GM12878 (cell line): Measurements from ENCODE around the gene SPSB2. TPM values are rescaled to one million over a fixed set of nuclear protein-coding genes. Genes with fewer than 3 reads are reported as not detected.

Experiments
- BHLHE40 ChIP-seq, 2 experiments: fragments of 450-650 bp in 1 of 2; IDR thresholded peaks; 2 replicates each; pipeline ENCODE4 v1.6.1; 2011 to 2017; ENCODE audit warnings: low read depth in 2 of 2, borderline replicate concordance in 1 of 2, improper control_type of control experiment in 1 of 2, low read length in 1 of 2, mild to moderate bottlenecking in 1 of 2
- CREB1 ChIP-seq: IDR thresholded peaks from 2 replicates; pipeline ENCODE4 v1.6.1; 2012; ENCODE audit warnings: low read depth, mild to moderate bottlenecking, inconsistent platforms
- EGR1 ChIP-seq, 2 experiments: IDR thresholded peaks; 1 replicate in 1 of 2; 2 replicates in 1 of 2; pipeline ENCODE4 v1.6.1; 2011 to 2012; ENCODE audit warnings: low read depth in 2 of 2, low read length in 2 of 2, borderline replicate concordance in 1 of 2, mild to moderate bottlenecking in 1 of 2, moderate library complexity in 1 of 2
- GATAD2B ChIP-seq: fragments of 450-650 bp; conservative IDR thresholded peaks from 2 replicates; pipeline ENCODE4 v1.6.1; 2017; ENCODE audit warnings: low read depth, mild to moderate bottlenecking, moderate library complexity
- HDAC6 ChIP-seq: fragments of 200-600 bp; sonication (generic); IDR thresholded peaks from one replicate; pipeline ENCODE4 v1.8.0; 2017; ENCODE audit warnings: antibody characterized with exemption; ENCODE audit not compliant: unreplicated experiment
- IKZF1 ChIP-seq: fragments of 450-650 bp; conservative IDR thresholded peaks from 2 replicates; pipeline ENCODE4 v1.6.1; 2017; ENCODE audit warnings: antibody characterized with exemption, mild to moderate bottlenecking
- KLF5 ChIP-seq: fragments of 450-650 bp; IDR thresholded peaks from 2 replicates; pipeline ENCODE4 v1.6.1; 2014; ENCODE audit warnings: mild to moderate bottlenecking; ENCODE audit not compliant: partially characterized antibody
- LARP7 ChIP-seq: fragments of 450-650 bp; IDR thresholded peaks from 2 replicates; pipeline ENCODE4 v1.6.1; 2017; ENCODE audit warnings: mild to moderate bottlenecking
- MAX ChIP-seq: IDR thresholded peaks from 2 replicates; pipeline ENCODE4 v1.6.1; 2012; ENCODE audit warnings: low read depth, low read length, improper control_type of control experiment
- MEF2A ChIP-seq: IDR thresholded peaks from 2 replicates; pipeline ENCODE4 v1.6.1; 2011; ENCODE audit warnings: low read depth, mild to moderate bottlenecking, low read length, moderate library complexity; ENCODE audit not compliant: insufficient read depth
- MXI1 ChIP-seq: fragments of 150-350 bp; IDR thresholded peaks from 2 replicates; pipeline ENCODE4 v1.6.1; 2011; ENCODE audit warnings: low read depth, mild to moderate bottlenecking, inconsistent platforms, low read length, improper control_type of control experiment
- NR2F1 ChIP-seq: fragments of 450-650 bp; conservative IDR thresholded peaks from 2 replicates; pipeline ENCODE4 v1.6.1; 2017; ENCODE audit warnings: mild to moderate bottlenecking
- NRF1 ChIP-seq: conservative IDR thresholded peaks from 2 replicates; pipeline ENCODE4 v1.6.1; 2011; ENCODE audit warnings: mild to moderate bottlenecking, low read depth, low read length, improper control_type of control experiment
- PAX5 ChIP-seq: IDR thresholded peaks from 2 replicates; pipeline ENCODE4 v1.6.1; 2011; ENCODE audit warnings: low read depth, low read length, borderline replicate concordance
- POLR2A ChIP-seq: IDR thresholded peaks from 2 replicates; pipeline ENCODE4 v1.6.1; 2011; ENCODE audit warnings: low read depth, mild to moderate bottlenecking, low read length
- POLR2AphosphoS2 ChIP-seq: IDR thresholded peaks from 2 replicates; pipeline ENCODE4 v1.6.1; 2011; ENCODE audit warnings: low read depth, mild to moderate bottlenecking, low read length, improper control_type of control experiment, moderate library complexity
- RUNX3 ChIP-seq: IDR thresholded peaks from 2 replicates; pipeline ENCODE4 v1.6.1; 2012; ENCODE audit warnings: low read length, inconsistent platforms
- SMAD5 ChIP-seq: IDR thresholded peaks from 2 replicates; pipeline ENCODE4 v1.6.1; 2016; ENCODE audit warnings: antibody characterized with exemption, low read depth
- SMARCA5 ChIP-seq: fragments of 450-650 bp; IDR thresholded peaks from 2 replicates; pipeline ENCODE4 v1.6.1; 2017; ENCODE audit warnings: mild to moderate bottlenecking
- SP1 ChIP-seq: IDR thresholded peaks from one replicate; pipeline ENCODE4 v1.6.1; 2011; ENCODE audit warnings: low read depth, low read length
- TAF1 ChIP-seq: IDR thresholded peaks from 2 replicates; pipeline ENCODE4 v1.6.1; 2011; ENCODE audit warnings: mild to moderate bottlenecking, low read depth, low read length, borderline replicate concordance
- TCF12 ChIP-seq: IDR thresholded peaks from 2 replicates; pipeline ENCODE4 v1.6.1; 2011; ENCODE audit warnings: low read depth, mild to moderate bottlenecking, low read length
- YY1 ChIP-seq: IDR thresholded peaks from 2 replicates; pipeline ENCODE4 v1.6.1; 2011; ENCODE audit warnings: low read depth, mild to moderate bottlenecking, low read length
- polyA plus RNA-seq, 11 experiments: library from polyadenylated mRNA; depleted of rRNA in 4 of 11; unstranded in 6 of 11; stranded (reverse) in 5 of 11; fragments of >200 nt; fragmentation: Nextera tagmentation in 4 of 11; fragmentation: Illumina TruSeq in 1 of 11; extraction: Ambion mirVana in 4 of 11; extraction: Trizol in 1 of 11; gene quantifications; 1 replicate in 1 of 11; 2 replicates in 10 of 11; pipeline versions ENCODE4 v1.2.1 to v1.2.3, GENCODE V29; 2011 to 2016; ENCODE audit warnings: inconsistent platforms in 2 of 11, missing spikeins in 2 of 11, low read depth in 1 of 11
- total RNA-seq, 4 experiments: library from RNA; depleted of rRNA in 3 of 4; stranded (reverse); fragments of >200 nt in 3 of 4; fragmentation: Illumina TruSeq in 1 of 4; extraction: Trizol in 1 of 4; gene quantifications; 2 replicates each; pipeline versions ENCODE4 v1.2.1 to v1.2.3, GENCODE V29; 2013 to 2021
- TF ChIP-seq, protein P1 (sequence below): IDR thresholded peaks from 2 replicates; pipeline ENCODE4 v1.6.1; 2011; ENCODE audit warnings: mild to moderate bottlenecking, low read depth, low read length, moderate library complexity; ENCODE audit not compliant: insufficient replicate concordance
- TF ChIP-seq, protein P2 (sequence below): fragments of 450-650 bp; IDR thresholded peaks from 2 replicates; pipeline ENCODE4 v1.6.1; 2016; ENCODE audit warnings: mild to moderate bottlenecking
- TF ChIP-seq, protein P3 (sequence below): fragments of 450-650 bp; IDR thresholded peaks from 2 replicates; pipeline ENCODE4 v1.6.1; 2018; ENCODE audit warnings: borderline replicate concordance, mild to moderate bottlenecking; ENCODE audit not compliant: partially characterized antibody

The SPSB2 gene
- total and polyA plus RNA-seq, 10 of the 15 experiments (the other 5 are each of a cell fraction or from before 2014, with no cell fraction given), result 0.08 to 5.6 (median 2.7) TPM

DNA sequence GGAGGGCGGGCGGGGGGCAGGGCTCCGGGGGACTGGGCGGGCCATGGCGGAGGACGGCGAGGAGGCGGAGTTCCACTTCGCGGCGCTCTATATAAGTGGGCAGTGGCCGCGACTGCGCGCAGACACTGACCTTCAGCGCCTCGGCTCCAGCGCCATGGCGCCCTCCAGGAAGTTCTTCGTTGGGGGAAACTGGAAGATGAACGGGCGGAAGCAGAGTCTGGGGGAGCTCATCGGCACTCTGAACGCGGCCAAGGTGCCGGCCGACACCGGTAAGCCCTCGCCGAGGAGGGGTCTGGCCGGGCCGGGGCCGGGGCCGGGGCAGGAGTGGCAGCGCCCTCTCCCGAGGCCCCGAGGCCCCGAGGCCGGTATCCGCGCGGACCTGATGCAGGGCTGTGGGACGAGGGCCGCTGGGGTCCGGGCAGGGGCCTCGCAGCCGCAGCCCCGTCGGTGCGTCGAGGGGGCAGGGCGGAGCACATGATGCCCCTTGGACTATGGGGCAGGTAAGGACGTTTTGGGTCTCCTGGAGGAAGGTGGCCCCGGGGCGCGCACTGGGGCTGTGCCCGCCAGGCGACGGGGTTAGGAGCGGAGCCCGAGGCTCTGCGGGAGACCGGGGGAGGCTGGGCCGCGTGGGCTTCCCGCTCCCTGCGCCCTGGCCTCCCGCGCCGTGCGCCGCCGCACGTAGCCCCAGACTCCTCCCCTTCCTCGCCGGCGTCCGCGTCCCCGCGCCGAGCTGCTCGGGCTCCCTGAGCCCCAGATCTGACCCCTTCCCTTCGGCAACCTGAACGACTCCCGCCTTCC lies 5.5 kb downstream of the SPSB2 start, which contains the start of gene TPI1 (continued):
- TF ChIP-seq, protein P1, sequence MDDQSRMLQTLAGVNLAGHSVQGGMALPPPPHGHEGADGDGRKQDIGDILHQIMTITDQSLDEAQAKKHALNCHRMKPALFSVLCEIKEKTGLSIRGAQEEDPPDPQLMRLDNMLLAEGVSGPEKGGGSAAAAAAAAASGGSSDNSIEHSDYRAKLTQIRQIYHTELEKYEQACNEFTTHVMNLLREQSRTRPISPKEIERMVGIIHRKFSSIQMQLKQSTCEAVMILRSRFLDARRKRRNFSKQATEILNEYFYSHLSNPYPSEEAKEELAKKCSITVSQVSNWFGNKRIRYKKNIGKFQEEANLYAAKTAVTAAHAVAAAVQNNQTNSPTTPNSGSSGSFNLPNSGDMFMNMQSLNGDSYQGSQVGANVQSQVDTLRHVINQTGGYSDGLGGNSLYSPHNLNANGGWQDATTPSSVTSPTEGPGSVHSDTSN, result no peak
- TF ChIP-seq, protein P2, sequence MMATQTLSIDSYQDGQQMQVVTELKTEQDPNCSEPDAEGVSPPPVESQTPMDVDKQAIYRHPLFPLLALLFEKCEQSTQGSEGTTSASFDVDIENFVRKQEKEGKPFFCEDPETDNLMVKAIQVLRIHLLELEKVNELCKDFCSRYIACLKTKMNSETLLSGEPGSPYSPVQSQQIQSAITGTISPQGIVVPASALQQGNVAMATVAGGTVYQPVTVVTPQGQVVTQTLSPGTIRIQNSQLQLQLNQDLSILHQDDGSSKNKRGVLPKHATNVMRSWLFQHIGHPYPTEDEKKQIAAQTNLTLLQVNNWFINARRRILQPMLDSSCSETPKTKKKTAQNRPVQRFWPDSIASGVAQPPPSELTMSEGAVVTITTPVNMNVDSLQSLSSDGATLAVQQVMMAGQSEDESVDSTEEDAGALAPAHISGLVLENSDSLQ, result no peak
- TF ChIP-seq MAX (no peak; the same call in 1 of the 2 replicates), GATAD2B (no peak; the same call in none of the 2 replicates), KLF5 (peak; percentile 37), SMARCA5 (peak; percentile 82; the same call in 1 of the 2 replicates), CREB1 (peak; percentile 21; the same call in 1 of the 2 replicates), TAF1 (peak; percentile 97), NR2F1 (peak; percentile 52; the same call in 1 of the 2 replicates), MEF2A (no peak), RUNX3 (peak; percentile 45; the same call in 1 of the 2 replicates), YY1 (peak; percentile 90), NRF1 (0 out of 2 replicates have a peak, but pooled peaks have one; percentile 24), BHLHE40 (IDR thresholded peaks at IDR 0.05; ENCODE audit: borderline replicate concordance in 1 of 2, low read depth in 2 of 2, low read length in 1 of 2) (0 out of 4 replicates have a peak, but pooled peaks of 1 of the 2 experiments have one; percentile 28), SMAD5 (peak; percentile 95), SP1 (peak; percentile 56), IKZF1 (peak; percentile 66), TCF12 (peak; percentile 74; the same call in 1 of the 2 replicates), POLR2A (peak; percentile 88), HDAC6 (peak; percentile 61), MXI1 (0 out of 2 replicates have a peak, but pooled peaks have one; percentile 21), PAX5 (peak; percentile 69; the same call in 1 of the 2 replicates), EGR1 (IDR thresholded peaks at IDR 0.05; ENCODE audit: borderline replicate concordance in 1 of 2, low read depth in 2 of 2, low read length in 2 of 2) (peak in 1 of 2 experiments; percentile 38; a peak in 1 of 3 replicates), LARP7 (peak; percentile 90), POLR2AphosphoS2 (peak; percentile 98)
- TF ChIP-seq, protein P3, sequence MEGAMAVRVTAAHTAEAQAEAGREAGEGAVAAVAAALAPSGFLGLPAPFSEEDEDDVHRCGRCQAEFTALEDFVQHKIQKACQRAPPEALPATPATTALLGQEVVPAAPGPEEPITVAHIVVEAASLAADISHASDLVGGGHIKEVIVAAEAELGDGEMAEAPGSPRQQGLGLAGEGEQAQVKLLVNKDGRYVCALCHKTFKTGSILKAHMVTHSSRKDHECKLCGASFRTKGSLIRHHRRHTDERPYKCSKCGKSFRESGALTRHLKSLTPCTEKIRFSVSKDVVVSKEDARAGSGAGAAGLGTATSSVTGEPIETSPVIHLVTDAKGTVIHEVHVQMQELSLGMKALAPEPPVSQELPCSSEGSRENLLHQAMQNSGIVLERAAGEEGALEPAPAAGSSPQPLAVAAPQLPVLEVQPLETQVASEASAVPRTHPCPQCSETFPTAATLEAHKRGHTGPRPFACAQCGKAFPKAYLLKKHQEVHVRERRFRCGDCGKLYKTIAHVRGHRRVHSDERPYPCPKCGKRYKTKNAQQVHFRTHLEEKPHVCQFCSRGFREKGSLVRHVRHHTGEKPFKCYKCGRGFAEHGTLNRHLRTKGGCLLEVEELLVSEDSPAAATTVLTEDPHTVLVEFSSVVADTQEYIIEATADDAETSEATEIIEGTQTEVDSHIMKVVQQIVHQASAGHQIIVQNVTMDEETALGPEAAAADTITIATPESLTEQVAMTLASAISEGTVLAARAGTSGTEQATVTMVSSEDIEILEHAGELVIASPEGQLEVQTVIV, result no peak
